ENCODE measurements around the gene CCDC150. TPM values are rescaled to one million over a fixed set of nuclear protein-coding genes. Genes with fewer than 3 reads are reported as not detected.
"Not testable (repeated sequence)": the region's sequence is repeated elsewhere in the genome, so short reads cannot be mapped to it uniquely, and the experiment has no call there.

CCDC150 gene
- total RNA-seq, 4 donors from 2014 or later = 2.4 to 10.1 (median 4.9) TPM

DNA sequence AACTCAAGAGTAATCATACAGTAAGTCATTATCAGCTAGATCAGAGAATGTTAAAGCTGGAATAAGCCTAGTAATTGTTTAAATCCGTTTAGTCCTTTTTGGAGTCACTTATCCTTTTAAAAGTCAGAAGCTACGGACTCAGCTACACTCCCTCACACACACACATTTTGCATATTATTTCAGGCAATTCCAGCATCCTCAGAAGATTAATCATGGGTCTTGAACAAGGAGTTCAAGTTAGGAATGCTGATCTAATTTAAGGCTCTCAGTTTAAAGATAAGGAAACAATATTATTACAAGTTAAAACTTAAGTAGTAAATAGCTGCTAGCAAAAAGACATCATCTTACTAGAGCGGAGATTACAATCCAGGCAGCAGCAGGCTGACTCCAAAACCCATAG is 85.7 kb downstream of the CCDC150 start:
- Histone ChIP-seq H3K36me3 (no peaks in the 10 kb centered on the region), H3K4me1 (no peaks in the 10 kb centered on the region), H3K27ac (no peak overlapping the region), H3K4me3 (no peak overlapping the region), H3K9me3 (no peaks in the 10 kb centered on the region), H3K27me3 (no peaks in the 10 kb centered on the region)
- no peak for DNase-seq
- WGBS, 2 donors = 83 to 84% methylated on average over 3 of the region's 3 CpGs
- no peak for TF ChIP-seq POLR2A (IDR thresholded peaks at IDR 0.05)
- TF ChIP-seq, protein P1, sequence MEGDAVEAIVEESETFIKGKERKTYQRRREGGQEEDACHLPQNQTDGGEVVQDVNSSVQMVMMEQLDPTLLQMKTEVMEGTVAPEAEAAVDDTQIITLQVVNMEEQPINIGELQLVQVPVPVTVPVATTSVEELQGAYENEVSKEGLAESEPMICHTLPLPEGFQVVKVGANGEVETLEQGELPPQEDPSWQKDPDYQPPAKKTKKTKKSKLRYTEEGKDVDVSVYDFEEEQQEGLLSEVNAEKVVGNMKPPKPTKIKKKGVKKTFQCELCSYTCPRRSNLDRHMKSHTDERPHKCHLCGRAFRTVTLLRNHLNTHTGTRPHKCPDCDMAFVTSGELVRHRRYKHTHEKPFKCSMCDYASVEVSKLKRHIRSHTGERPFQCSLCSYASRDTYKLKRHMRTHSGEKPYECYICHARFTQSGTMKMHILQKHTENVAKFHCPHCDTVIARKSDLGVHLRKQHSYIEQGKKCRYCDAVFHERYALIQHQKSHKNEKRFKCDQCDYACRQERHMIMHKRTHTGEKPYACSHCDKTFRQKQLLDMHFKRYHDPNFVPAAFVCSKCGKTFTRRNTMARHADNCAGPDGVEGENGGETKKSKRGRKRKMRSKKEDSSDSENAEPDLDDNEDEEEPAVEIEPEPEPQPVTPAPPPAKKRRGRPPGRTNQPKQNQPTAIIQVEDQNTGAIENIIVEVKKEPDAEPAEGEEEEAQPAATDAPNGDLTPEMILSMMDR (IDR thresholded peaks at IDR 0.05) = no peak
- intact Hi-C loops (cut with DNase I) = no loop called here

DNA sequence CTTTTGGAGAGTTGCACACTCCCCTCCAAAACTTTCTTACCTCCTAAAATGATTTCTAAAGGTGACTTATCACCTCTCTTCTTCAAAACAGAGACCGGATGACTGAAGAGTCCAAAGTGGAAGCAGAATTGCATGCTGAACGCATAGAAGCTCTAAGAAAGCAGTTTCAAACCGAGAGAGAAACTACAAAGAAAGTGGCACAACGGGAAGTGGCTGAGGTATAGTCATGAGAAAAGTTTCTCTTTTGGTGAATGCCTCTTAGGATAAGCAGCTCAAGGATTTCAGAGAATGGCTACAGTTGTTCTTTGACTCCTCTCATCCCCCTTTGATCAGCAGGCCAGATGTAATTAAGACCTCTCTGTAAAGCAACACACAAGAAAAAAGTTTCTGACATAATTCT is 86.4 kb downstream of the CCDC150 start:
- DNase-seq = no peak
- no peaks in the 10 kb centered on the region for H3K9me3 ChIP-seq
- no peaks in the 10 kb centered on the region for H3K36me3 ChIP-seq
- no peaks in the 10 kb centered on the region for H3K4me1 ChIP-seq
- H3K27me3 ChIP-seq = no peaks in the 10 kb centered on the region
- intact Hi-C loops (cut with DNase I) = no loop called here
- no peak overlapping the region for H3K27ac ChIP-seq
- WGBS, 2 donors = 40 to 82% methylated on average over 1 to 4 of the region's 4 CpGs
- no peak overlapping the region for H3K4me3 ChIP-seq
- TF ChIP-seq, protein P1 (IDR thresholded peaks at IDR 0.05) = no peak
- no peak for TF ChIP-seq POLR2A (IDR thresholded peaks at IDR 0.05)

DNA sequence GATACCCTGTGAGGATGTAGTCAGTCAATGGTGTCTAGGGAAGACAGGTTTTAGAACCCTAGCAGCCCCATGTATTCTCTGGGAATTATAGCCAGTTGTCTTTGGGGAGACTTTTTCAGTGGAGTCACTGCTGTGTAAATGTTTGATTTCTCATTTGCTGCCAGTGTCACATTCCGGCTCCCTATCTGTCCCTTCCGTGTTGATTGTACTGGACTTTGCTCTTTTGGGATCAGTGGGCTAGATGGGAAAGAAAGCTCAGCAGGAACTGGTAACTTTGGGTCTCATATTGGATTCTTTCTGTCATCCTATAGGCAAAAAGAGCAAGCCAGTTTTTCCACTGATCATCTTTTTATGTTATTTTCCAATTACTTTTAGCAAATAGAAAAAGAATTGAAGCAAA is 89.9 kb downstream of the CCDC150 start:
- H3K36me3 ChIP-seq = no peaks in the 10 kb centered on the region
- DNase-seq = no peak
- H3K4me3 ChIP-seq = no peak overlapping the region
- TF ChIP-seq POLR2A (IDR thresholded peaks at IDR 0.05) = no peak
- TF ChIP-seq, protein P1 (IDR thresholded peaks at IDR 0.05) = no peak
- no peaks in the 10 kb centered on the region for H3K4me1 ChIP-seq
- intact Hi-C loops (cut with DNase I) = no loop called here
- no peaks in the 10 kb centered on the region for H3K27me3 ChIP-seq
- no peaks in the 10 kb centered on the region for H3K9me3 ChIP-seq
- 96% methylated on average over 2 of the region's 2 CpGs for WGBS, 2 donors
- H3K27ac ChIP-seq = no peak overlapping the region

DNA sequence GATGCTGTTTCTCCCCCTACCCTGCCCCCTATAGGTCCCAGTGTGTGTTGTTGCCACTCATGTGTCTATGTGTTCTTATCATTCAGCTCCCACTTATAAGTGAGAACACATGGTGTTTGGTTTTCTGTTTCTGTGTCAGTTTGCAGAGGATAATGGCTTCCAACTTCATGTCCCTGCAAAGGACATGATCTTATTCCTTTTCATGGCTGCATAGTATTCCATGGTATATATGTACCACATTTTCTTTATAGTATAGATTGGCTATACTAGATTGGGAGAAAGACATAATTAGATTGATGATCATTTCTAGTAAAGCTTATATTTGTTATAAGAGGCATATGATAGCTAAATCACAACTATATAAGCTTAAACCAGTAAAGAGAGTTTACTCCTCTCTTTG is 97.1 kb downstream of the CCDC150 start:
- H3K27me3 ChIP-seq; H3K4me3 ChIP-seq; intact Hi-C loops (cut with DNase I); DNase-seq; H3K36me3 ChIP-seq; H3K9me3 ChIP-seq; H3K4me1 ChIP-seq; H3K27ac ChIP-seq: not testable (repeated sequence)

DNA sequence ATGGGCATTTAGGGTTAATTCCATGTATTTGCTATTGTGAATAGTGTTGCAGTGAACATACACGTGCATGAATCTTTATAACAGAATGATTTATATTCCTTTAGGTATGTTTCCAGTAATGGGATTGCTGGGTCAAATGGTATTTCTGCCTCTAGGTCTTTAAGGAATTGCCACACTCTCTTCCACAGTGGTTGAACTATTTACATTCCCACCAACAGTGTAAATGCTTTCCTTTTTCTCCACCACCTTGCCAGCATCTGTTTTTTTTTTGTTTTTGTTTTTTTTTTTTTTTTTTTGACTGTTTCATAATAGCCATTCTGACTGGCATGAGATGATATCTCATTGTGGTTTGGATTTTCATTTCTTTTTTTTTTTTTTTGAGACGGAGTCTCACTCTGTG is 97.5 kb downstream of the CCDC150 start:
- H3K27me3 ChIP-seq = no peaks in the 10 kb centered on the region
- 45 to 73% methylated on average over 1 of the region's 2 CpGs for WGBS, 2 donors
- H3K27ac ChIP-seq = no peak overlapping the region
- no peak overlapping the region for H3K4me3 ChIP-seq
- no peaks in the 10 kb centered on the region for H3K4me1 ChIP-seq
- intact Hi-C loops (cut with DNase I) = no loop called here
- TF ChIP-seq, protein P1 (IDR thresholded peaks at IDR 0.05) = no peak
- TF ChIP-seq POLR2A (IDR thresholded peaks at IDR 0.05) = no peak
- no peak for DNase-seq
- H3K36me3 ChIP-seq = no peaks in the 10 kb centered on the region
- H3K9me3 ChIP-seq = no peaks in the 10 kb centered on the region

DNA sequence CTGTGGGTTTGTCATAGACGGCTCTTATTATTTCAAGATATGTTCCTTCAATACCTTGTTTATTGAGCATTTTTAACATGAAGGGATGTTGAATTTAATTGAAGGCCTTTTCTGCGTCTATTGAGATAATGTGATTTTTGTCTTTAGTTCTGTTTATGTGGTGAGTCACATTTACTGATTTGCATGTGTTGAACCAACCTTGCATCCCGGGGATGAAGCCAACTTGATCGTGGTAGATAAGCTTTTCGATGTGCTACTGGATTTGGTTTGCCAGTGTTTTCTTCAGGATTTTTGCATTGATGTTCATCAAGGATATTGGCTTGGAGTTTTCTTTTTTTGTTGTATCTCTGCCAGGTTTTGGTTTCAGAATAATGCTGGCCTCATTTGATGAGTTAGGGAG is 99.5 kb downstream of the CCDC150 start:
- H3K4me3 ChIP-seq = no peak overlapping the region
- no peaks in the 10 kb centered on the region for H3K4me1 ChIP-seq
- 91 to 98% methylated on average over 5 of the region's 5 CpGs for WGBS, 2 donors
- intact Hi-C loops (cut with DNase I) = no loop called here
- no peak for DNase-seq
- H3K36me3 ChIP-seq = no peaks in the 10 kb centered on the region
- no peak overlapping the region for H3K27ac ChIP-seq
- no peaks in the 10 kb centered on the region for H3K27me3 ChIP-seq
- H3K9me3 ChIP-seq = no peaks in the 10 kb centered on the region
- no peak for TF ChIP-seq POLR2A (IDR thresholded peaks at IDR 0.05)
- TF ChIP-seq, protein P1 (IDR thresholded peaks at IDR 0.05) = no peak
